Stimulated activated CD4-positive, alpha-beta T cell treated with anti-CD3 and anti-CD28 coated beads, Interleukin-4, amount 100 ng/mL, for 4 hours (primary cell): ENCODE measurements around the gene PTBP2.

Source experiments
- DNase-seq, 2 experiments: peaks; one replicate each; pipeline ENCODE4 v3.0.0-alpha.2; 2020

PTBP2 gene

DNA sequence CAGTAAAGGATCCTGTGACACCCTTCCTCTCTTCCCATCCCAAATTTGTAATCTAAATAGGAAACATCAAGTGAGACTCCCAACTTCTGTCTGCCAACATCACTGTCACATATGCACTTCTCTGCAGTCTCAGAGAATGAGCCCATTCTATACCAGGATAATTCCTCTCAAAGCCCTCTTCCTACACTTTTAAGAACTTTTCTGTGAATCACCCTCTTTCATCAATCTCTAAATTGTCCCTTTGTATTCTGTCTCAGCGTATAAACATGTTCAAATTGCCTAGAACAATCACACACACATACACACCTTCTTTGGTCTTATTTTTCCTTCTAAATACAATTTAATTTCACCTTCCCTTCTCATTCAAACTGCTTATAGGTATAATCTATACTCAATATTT, 111.8 kb downstream of the PTBP2 start:
- DNase-seq = no peak

DNA sequence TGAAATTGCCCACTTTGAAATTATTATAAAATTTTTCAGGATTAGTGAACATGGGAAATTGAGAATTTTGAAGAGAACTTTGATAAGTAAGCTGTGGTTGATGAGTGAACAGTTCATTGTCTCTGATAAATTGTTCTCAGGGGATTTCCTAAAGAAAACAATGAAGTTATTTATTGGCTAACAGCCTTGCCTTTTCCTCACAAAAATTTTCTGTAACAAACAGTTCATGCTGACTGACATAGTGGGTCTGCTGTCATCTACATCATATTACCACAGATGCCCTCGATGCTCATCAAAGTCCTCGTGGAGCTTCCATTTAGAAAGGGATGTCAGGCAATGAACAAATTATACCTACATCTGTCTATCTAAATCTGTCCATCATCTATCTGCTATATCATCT, 113.4 kb downstream of the PTBP2 start:
- no peak for DNase-seq

DNA sequence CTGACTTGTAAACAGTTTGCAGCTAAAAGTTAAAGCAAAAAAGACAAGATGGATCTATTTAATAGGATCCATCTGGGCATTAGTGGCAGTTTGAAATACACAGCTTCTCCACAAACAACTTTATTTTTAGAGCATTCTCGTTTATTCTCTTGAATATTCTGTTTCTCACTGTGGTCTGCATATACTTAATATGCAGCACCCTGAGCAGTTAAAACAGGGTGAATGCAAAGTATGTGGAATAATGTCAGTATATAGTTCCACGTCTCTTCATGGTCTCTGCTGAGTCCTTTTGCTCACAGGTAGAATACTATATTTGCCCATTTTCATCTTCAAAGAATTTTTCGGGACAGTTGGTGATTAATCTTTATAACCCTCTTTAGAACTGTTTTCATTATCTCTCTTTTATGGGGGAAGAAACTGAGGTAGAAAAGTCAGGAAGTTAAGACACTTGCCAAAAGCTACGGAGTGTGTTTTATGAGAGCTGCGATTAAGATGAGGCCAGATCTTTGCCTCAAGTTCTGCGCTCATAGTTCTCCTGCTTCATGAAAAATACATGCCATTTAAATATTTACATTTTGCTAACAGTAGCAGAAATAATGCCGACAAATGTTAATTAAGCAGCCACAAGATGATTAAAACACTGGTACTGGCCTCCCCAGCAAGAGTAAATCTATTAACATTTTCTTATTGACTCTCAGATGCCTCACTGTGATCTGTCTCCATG, 115.6 kb downstream of the PTBP2 start:
- no peak for DNase-seq

DNA sequence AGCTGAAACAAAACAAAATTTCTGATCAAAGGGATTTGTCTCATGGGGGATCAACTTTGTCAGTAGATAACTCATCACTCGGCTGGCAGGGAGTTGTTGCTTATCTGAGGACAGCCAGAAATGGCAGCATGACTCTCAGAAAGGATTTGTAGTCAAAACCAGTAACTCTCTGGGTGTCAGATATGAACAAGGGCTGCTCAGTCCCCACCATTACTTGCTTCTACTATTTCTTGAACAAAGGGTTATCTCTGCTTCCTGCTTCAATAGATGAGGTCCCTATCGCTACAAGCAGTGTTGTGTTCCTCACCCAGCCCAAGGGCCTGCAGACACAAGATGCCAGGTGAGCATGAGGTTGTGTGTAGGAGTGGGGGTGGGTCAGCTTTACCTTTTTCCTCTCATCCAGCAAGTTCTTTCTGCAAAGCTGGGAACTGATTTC, 116.2 kb downstream of the PTBP2 start:
- DNase-seq = no peak

DNA sequence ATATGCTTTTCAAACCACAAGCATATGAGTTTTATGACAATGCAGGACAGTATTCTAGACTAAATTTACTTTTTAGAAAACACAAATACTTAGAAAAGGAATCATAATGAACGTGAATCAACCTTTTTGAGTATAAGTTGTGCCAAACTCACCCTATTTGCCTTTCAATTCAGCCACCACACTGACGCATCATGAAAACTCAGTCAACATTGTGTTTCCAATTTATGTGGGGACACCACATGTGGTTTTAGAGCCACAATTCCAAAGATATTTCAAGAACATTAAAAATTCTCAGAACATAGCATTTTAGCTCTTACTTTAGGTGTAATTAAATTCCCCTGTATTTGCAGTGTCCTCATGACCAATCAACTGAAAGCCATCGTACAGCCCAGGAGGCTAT, 118.8 kb downstream of the PTBP2 start:
- DNase-seq = no peak

DNA sequence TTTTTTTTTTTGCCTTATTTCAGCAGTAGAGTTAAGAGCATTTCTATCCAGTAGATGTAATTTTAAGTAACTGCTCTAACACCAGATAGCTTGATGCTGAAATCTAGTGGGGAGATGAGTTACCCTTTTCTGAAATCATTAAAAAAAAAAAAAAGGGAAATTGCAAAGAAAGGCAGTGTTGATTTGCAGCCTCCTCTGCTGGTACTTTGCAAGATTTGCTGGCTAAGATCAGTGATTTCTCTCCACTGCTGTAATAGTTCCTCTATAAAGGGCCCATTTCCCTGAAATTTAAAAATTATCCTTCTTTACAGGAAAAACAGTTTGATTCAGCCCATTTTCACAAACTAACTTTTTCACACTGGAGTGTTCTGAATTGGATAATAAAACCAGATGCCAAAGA, 120.6 kb downstream of the PTBP2 start:
- DNase-seq = no peak

DNA sequence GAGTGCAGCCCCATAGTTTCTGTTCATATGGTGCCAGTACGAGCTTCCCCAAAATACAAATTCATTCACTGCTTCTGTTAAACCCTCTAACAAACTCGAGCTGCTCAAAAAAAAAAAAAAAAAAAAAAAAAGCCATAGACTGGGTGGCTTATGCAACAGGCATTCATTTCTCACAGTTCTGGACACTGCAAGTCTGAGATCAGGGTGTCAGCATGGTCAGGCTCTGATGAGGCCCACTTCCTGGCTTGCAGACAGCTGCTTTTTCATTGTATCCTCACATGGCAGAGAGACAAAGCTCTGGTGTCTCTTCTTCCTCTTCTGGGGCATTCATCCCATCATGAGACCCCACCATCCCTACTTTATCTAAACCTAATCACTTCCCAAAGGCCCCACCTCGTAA, 121.6 kb downstream of the PTBP2 start:
- DNase-seq = no peak

DNA sequence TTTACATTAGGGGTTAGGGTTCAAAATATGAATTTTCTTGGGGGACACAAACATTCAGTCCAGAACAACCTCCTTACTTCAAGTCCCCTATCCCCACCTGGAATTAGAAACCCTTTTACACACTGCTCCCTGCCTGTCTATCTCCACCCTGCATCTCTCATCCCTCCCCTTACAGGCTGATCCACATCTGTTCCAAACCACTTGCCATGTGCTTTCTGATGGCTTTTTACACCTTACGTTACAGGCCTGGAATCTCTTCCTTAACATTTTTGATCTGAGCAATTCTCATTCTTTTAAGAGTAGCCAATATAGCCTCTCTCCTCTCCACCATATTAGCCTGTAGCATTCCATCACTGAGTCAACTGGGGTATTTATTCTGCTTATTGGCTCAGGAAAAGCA, 122.0 kb downstream of the PTBP2 start:
- no peak for DNase-seq

DNA sequence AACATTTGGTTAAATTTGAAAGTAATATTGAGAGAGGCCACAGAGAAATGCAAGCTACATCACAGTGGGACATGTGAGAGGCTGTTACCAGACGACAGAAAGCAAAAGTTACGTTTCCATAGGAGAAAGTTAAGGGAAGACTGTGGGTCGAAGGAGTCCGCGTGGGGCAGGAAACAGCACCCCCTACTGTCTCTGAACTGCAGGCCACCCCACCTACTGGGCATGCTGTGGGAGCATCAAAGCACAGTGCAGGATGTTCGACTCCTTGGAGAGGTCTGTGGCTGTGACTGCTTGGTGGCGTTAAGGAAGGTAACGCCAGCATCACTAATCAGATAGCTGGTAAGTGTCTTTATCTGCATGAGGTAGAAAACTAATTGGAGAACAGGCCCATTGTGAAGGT, 123.9 kb downstream of the PTBP2 start:
- DNase-seq = peak in 1 of 2 experiments; percentile 3

DNA sequence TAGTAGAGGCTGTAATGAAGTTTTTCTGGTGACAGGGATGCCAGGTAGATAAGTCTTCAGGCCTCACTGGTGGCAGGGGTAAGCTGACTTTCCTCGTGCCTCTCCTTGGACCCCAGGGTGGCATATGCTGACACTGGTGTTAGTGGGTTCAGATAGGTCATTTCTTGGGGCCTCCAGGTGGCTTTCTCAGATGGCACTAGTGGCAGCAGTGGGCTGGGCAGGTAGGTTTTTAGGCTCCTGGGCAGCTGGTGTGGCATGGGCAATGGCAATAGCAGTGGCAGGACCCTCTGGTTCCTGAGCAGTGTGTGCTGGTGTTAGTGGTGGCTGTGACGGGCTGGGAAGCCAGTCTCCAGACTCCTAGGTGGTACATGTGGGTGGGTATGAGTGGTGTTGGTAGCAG, 140.3 kb downstream of the PTBP2 start:
- DNase-seq = no peak

DNA sequence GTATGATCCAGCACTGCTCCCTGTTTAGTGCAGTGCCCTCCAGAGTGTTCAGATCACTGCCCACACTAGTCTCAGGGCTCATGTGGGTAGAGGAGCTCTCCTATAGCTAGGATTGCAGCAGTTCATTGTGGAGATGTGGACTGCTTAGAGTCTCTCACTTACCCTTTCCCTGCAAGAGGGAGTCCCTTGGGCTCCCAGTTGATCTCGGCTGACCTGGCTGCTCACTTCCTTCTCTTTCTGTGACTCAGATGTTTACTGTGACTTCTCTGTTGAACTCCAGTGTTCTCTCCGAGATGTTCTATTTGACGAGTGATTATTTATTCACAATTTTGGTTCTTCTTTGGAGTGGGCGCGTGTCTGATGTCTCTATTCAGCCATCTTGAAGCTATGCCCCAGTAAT, 141.9 kb downstream of the PTBP2 start:
- no peak for DNase-seq
